ENCODE results near the gene GPD2.

The GPD2 gene

DNA sequence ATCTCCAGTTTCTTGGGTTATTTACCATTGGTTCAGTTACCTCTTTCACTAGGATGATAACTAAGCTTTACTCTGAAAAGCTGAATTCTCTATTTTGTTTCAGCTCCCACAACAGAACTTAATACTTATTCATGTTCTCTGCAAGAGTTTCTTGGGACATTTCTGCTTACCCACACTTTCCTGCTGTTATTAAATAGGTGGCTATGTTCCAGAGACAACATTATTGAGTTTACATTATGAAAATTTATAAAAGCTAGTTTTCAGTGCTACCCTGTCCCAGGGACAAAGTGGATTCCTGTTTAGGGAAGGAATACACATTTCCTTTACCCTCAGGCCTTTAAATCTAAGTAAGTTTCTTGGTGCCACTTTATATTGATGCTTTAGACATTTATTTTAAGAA lies 7.0 kb upstream of the GPD2 start:
- TF ChIP-seq, protein P1, sequence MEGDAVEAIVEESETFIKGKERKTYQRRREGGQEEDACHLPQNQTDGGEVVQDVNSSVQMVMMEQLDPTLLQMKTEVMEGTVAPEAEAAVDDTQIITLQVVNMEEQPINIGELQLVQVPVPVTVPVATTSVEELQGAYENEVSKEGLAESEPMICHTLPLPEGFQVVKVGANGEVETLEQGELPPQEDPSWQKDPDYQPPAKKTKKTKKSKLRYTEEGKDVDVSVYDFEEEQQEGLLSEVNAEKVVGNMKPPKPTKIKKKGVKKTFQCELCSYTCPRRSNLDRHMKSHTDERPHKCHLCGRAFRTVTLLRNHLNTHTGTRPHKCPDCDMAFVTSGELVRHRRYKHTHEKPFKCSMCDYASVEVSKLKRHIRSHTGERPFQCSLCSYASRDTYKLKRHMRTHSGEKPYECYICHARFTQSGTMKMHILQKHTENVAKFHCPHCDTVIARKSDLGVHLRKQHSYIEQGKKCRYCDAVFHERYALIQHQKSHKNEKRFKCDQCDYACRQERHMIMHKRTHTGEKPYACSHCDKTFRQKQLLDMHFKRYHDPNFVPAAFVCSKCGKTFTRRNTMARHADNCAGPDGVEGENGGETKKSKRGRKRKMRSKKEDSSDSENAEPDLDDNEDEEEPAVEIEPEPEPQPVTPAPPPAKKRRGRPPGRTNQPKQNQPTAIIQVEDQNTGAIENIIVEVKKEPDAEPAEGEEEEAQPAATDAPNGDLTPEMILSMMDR (IDR thresholded peaks at IDR 0.05), result no peak

DNA sequence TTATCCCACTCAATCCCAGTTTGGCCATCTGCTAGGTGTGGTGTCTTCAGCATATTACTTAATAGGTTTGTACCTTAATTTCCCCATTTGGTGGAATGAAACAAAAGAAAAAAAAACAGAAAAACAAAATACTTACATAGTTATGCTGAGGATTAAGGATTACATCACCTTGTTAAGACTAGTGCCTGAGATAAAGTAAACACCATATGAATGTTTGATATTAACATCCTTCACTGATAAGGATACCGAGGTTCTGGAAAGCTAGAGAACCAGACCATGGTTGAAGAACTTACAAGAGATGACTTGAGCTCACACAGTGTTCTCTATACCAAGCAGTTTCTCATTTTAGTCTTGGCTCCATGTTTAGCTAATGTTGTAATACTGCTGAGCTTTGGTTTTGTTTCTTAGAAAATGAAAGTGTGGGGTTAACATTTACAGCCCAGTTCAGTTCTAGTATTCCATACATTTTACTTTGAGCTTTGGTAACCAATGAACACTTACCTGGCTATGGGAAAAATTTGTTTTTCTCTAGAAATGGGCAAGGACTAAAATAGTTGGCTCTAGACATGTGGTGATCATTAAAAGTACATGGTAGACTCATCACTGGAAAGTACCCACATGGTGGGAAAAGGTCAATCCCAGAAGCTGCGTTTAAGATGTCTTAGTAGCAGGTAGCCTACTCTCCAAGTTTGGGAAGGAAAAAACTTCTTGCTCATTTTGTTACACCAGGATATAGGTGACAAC lies 5.8 kb upstream of the GPD2 start:
- TF ChIP-seq, protein P1 (IDR thresholded peaks at IDR 0.05), result no peak

- TF ChIP-seq, protein P1 (IDR thresholded peaks at IDR 0.05), result no peak
These were observed 5.2 kb upstream of the GPD2 start for GRCh38 chr2:156430980-156431358.

GRCh38 chr2:156434461-156435291 lies 1.5 kb upstream of the GPD2 start:
- TF ChIP-seq, protein P1 (IDR thresholded peaks at IDR 0.05), result no peak

GRCh38 chr2:156435396-156435717 lies 822 bp upstream of the GPD2 start:
- TF ChIP-seq, protein P1 (IDR thresholded peaks at IDR 0.05), result no peak

DNA sequence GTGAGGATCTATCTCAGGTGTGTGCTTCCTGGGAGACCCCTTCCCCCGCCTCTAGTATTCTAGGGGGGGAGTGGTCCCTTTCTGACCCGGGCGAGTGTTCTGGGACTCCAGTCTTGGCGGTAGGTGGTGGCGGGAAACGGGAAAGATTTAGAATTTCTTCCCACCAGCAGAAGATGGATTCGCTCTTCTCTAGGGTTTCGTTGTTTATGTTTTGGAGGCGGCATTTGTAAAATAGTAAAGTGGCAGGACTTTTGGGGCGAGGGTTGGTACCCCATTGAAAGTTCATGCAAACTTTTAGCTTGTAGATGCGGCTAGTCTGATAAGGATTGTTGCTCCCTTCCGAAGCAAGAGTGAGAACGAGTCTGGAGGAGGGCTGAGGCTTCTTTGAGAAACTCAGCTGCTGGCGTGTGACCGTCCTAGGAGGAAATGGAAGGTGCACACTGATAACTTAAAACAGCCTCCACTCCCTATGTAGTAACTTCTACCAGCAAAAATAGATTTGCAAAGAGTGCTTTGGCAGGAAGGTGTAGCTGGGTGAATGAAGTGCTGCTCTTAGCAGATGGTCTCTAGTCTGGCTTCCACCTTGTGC lies 412 bp downstream of the GPD2 start:
- TF ChIP-seq, protein P1 (IDR thresholded peaks at IDR 0.05), result no peak

DNA sequence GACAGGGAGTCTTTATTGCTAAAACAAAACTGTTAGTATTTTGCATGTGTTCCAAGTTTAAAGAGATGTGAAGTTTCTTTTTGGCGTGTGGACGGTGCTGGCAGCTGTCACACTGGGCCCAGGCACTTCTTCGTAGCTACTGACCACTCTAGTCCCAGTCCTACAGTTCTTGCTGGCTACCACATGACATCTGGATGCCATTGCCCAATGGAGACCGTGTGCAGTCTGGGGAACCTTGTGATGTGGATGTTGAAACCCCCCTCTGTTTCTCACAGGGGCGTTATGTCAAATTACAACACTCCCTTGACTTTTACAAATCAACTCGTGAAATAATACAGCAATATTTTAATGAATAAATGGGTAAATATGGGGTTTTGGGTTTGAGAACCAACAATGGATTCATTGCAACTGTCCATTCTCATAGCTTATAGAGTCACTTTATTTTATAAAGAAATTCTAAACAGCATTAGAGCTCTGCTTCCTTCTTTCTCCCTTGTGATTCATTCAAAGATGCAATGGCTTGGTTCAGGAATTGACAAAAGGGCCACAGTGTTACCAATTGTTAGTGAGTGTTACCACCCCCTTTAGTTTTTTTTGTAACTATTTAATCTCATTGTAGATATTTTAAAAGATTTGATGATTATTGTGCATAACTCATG lies 1.2 kb downstream of the GPD2 start:
- TF ChIP-seq, protein P1 (IDR thresholded peaks at IDR 0.05), result no peak
